GM06990 (cell line): ENCODE data around the gene TUNAR.

Source experiments
- DNase-seq: peaks from one replicate; pipeline ENCODE4 v3.0.0-alpha.2; 2011; ENCODE audit not compliant: insufficient read length; ENCODE audit errors: extremely low read depth
- H3K27me3 ChIP-seq: replicated peaks from 2 replicates; pipeline ENCODE4 v1.6.0; 2011; ENCODE audit warnings: low read length; ENCODE audit not compliant: control insufficient read depth, insufficient read depth
- H3K36me3 ChIP-seq: 2 replicates; pipeline ENCODE4 v1.5.1; 2011; ENCODE audit warnings: low read length; ENCODE audit not compliant: control insufficient read depth, insufficient read depth
- H3K4me3 ChIP-seq: replicated peaks from 2 replicates; pipeline ENCODE4 v1.5.1; 2011; ENCODE audit warnings: low read depth, mild to moderate bottlenecking, control low read depth, low read length
- TF ChIP-seq, protein P1 (sequence below): IDR thresholded peaks from 2 replicates; pipeline ENCODE4 v1.5.1; 2011; ENCODE audit warnings: low read length, control low read depth, mild to moderate bottlenecking, inconsistent platforms; ENCODE audit not compliant: insufficient read depth, poor library complexity, severe bottlenecking

The TUNAR gene

DNA sequence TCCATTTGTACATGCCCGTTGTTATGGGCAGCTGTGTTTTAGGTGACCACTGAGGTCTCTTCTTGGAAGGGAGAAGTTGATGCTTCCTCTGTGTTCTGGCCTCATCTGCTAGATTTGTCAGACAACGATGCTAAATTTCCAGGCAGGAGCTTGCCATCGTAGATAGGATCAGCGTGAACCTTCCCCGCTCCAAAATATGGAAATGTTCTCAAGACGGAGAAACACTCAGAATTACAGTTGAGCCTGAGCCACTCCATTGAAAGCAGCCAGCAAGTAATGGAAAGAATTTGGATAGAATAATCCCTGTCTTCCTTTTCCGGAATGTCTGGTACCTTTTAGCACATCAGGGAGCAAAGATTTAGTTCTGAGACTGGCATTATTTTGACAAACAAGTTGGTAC lies 34.8 kb downstream of the TUNAR start:
- no peak overlapping the region for H3K4me3 ChIP-seq
- TF ChIP-seq, protein P1, sequence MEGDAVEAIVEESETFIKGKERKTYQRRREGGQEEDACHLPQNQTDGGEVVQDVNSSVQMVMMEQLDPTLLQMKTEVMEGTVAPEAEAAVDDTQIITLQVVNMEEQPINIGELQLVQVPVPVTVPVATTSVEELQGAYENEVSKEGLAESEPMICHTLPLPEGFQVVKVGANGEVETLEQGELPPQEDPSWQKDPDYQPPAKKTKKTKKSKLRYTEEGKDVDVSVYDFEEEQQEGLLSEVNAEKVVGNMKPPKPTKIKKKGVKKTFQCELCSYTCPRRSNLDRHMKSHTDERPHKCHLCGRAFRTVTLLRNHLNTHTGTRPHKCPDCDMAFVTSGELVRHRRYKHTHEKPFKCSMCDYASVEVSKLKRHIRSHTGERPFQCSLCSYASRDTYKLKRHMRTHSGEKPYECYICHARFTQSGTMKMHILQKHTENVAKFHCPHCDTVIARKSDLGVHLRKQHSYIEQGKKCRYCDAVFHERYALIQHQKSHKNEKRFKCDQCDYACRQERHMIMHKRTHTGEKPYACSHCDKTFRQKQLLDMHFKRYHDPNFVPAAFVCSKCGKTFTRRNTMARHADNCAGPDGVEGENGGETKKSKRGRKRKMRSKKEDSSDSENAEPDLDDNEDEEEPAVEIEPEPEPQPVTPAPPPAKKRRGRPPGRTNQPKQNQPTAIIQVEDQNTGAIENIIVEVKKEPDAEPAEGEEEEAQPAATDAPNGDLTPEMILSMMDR = no peak

DNA sequence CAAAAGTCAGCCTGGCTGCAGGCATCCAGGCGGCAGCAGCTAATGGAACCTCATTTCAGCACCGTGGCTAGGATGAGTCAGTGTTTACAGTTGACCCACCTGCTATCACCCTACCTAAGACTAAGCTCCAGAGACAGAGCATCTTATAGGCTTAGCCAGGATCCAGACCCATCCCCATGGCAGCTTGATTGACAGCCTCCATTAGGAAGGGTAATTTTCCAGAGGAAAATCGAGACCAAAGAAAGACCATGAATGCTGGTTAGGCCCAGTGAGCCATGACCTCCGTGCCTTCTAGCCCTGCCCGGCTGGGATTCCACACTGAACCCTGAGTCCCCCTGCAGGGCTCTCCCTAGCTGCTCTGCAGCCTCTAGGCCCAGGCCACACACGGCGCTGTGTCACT lies 38.7 kb downstream of the TUNAR start:
- H3K4me3 ChIP-seq = no peak overlapping the region
- TF ChIP-seq, protein P1 = no peak

More for the DNA sequence above, 34.8 kb downstream of the TUNAR start:
- Histone ChIP-seq H3K36me3 (no peaks in the 10 kb centered on the region), H3K27me3 (no peaks in the 10 kb centered on the region; the same call in 1 of the 2 replicates)
- DNase-seq = no peak

DNA sequence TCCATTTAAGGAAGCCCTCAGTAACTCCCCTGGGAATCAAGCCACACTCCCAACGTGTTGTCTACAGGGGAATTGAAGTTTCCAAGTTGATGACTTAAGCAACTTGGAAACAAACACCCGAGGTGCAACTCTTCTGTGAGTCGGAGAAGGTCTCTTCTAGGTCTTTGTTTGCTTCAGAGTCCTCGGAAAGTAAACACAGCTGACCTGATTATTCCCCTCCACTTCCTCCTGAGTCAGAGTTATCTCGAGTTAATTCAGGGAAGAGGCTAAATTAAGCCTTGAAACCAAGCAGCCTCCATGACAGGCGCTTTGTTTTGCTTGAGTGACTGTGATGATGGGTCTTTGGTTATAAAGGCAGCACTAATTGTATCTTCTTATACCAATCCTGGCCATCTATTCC lies 41.8 kb downstream of the TUNAR start:
- no peak for DNase-seq
- TF ChIP-seq, protein P1 = no peak
- Histone ChIP-seq H3K4me3 (no peak overlapping the region), H3K36me3 (no peaks in the 10 kb centered on the region), H3K27me3 (no peaks in the 10 kb centered on the region; the same call in 1 of the 2 replicates)

More for the DNA sequence above, 38.7 kb downstream of the TUNAR start:
- DNase-seq = no peak
- Histone ChIP-seq H3K36me3 (no peaks in the 10 kb centered on the region), H3K27me3 (no peaks in the 10 kb centered on the region; the same call in 1 of the 2 replicates)

DNA sequence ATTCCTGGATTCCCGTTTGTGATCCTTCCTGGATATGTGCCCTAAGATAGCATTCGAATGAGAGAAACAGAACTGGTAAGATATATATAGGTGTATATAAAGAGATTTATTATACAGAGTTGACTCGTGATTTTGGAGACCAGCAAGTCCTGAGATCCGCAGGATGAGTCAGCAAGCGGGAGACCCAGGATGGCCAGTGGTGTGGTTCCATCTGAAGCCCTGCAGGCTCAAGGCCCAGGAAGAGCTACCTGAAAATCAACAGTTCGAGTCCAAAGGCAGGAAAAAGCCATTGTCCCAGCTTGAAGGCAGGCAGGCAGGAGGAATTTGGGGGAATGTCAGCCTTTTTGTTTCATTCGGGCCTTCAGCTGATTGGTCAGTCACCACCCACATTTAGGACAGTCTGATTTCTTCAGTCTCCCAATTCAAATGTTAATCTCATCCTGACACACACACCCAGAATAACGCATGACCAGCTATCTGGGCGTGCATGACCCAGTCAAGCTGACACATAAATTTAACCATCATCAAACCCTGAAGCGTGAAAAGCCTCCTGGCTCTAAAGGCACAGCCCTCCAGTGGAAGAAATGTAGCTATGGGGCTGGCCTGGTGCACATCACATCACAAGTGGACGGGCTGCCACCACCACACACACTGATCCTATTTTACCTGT lies 44.3 kb downstream of the TUNAR start:
- Histone ChIP-seq H3K36me3 (no peaks in the 10 kb centered on the region), H3K4me3 (no peak overlapping the region), H3K27me3 (no peaks in the 10 kb centered on the region; the same call in 1 of the 2 replicates)
- TF ChIP-seq, protein P1 = no peak
- DNase-seq = no peak

DNA sequence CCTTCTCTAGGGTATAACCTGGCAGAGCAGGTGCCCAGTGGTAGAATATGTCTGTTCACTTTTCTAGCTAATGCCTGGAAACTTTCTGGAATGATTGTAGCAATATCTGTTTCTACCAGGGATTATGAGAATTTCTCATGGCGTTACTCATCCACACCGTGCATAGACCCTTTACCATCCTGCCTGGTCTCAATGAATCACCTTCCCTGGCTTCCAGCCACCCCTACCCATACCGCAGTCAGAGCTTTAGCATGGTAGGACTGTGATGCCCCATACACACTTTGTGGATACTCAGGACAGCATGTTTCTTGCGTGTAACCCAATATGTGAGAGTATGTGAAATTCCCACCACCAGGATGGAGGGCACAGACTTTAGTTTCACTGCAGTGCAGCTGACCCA lies 45.4 kb downstream of the TUNAR start:
- Histone ChIP-seq H3K27me3 (no peaks in the 10 kb centered on the region; the same call in 1 of the 2 replicates), H3K36me3 (no peaks in the 10 kb centered on the region), H3K4me3 (no peak overlapping the region)
- TF ChIP-seq, protein P1 = no peak
- no peak for DNase-seq
